OCI-LY1 (cell line): Measurements from ENCODE around the gene PDZD2.

Experiments used
- H2AFZ ChIP-seq: fragments of 200-600 bp; sonication (generic), shearing (Covaris generic); 2 replicates; pipeline ENCODE4 v1.6.0; 2014; ENCODE audit warnings: antibody characterized with exemption, mild to moderate bottlenecking, low read length
- H3F3A ChIP-seq: fragments of 200-600 bp; sonication (generic), shearing (Covaris generic); 2 replicates; pipeline ENCODE4 v1.6.0; 2014; ENCODE audit warnings: mild to moderate bottlenecking, antibody characterized with exemption, low read length, moderate library complexity; ENCODE audit not compliant: insufficient read depth
- H3K27ac ChIP-seq: fragments of 200-600 bp; sonication (generic); 2 replicates; pipeline ENCODE4 v1.5.1; 2014; ENCODE audit warnings: low read length, mixed run types, mild to moderate bottlenecking, low read depth; ENCODE audit not compliant: poor library complexity, severe bottlenecking
- H3K27me3 ChIP-seq: fragments of 200-600 bp; sonication (generic); 2 replicates; pipeline ENCODE4 v1.6.0; 2014; ENCODE audit warnings: antibody characterized with exemption, mild to moderate bottlenecking, low read length, moderate library complexity; ENCODE audit not compliant: insufficient read depth
- H3K36me3 ChIP-seq: fragments of 200-600 bp; sonication (generic); 2 replicates; pipeline ENCODE4 v1.6.1; 2014; ENCODE audit warnings: mild to moderate bottlenecking, antibody characterized with exemption, low read length, moderate library complexity, mixed read lengths; ENCODE audit not compliant: insufficient read depth
- H3K4me1 ChIP-seq: fragments of 200-600 bp; sonication (generic); 2 replicates; pipeline ENCODE4 v1.5.1; 2014; ENCODE audit warnings: mild to moderate bottlenecking, low read length, moderate library complexity; ENCODE audit not compliant: insufficient read depth, severe bottlenecking
- H3K4me2 ChIP-seq: fragments of 200-600 bp; sonication (generic), shearing (Covaris generic); 2 replicates; pipeline ENCODE4 v1.6.1; 2014; ENCODE audit warnings: low read length
- H3K4me3 ChIP-seq: fragments of 200-600 bp; sonication (generic); 2 replicates; pipeline ENCODE4 v1.5.1; 2014; ENCODE audit warnings: low read length, low read depth, mild to moderate bottlenecking, mixed read lengths; ENCODE audit not compliant: poor library complexity, severe bottlenecking
- H3K79me2 ChIP-seq: fragments of 200-600 bp; shearing (Covaris generic); 2 replicates; pipeline ENCODE4 v1.6.1; 2016; ENCODE audit warnings: mixed run types, low read length, mixed read lengths; ENCODE audit not compliant: insufficient read depth
- H3K9ac ChIP-seq: fragments of 200-600 bp; sonication (generic), shearing (Covaris generic); 2 replicates; pipeline ENCODE4 v1.6.1; 2014; ENCODE audit warnings: mild to moderate bottlenecking, low read length, mixed read lengths
- H3K9me2 ChIP-seq: fragments of 200-600 bp; sonication (generic), shearing (Covaris generic); 2 replicates; pipeline ENCODE4 v1.6.1; 2014; ENCODE audit warnings: low read depth, mild to moderate bottlenecking, low read length, mixed read lengths
- H3K9me3 ChIP-seq: fragments of 200-600 bp; shearing (Covaris generic); 2 replicates; pipeline ENCODE4 v1.6.1; 2014; ENCODE audit warnings: low read length, mixed read lengths
- H4K20me1 ChIP-seq: fragments of 200-600 bp; sonication (generic), shearing (Covaris generic); 2 replicates; pipeline ENCODE4 v1.6.0; 2016; ENCODE audit warnings: mild to moderate bottlenecking, low read length; ENCODE audit not compliant: insufficient read depth
- EZH2 ChIP-seq: fragments of 200-600 bp; sonication (generic), shearing (Covaris generic); IDR thresholded peaks from 2 replicates; pipeline ENCODE4 v1.8.0; 2017; ENCODE audit warnings: borderline replicate concordance, mixed run types, mild to moderate bottlenecking, antibody characterized with exemption, low read length, moderate library complexity, mixed read lengths
- TF ChIP-seq, protein P1 (sequence below): fragments of 200-600 bp; sonication (generic), shearing (Covaris generic); IDR thresholded peaks from 2 replicates; pipeline ENCODE4 v1.5.1; 2017; ENCODE audit warnings: mild to moderate bottlenecking, antibody characterized with exemption, low read length, moderate library complexity, mixed read lengths

Gene PDZD2

DNA sequence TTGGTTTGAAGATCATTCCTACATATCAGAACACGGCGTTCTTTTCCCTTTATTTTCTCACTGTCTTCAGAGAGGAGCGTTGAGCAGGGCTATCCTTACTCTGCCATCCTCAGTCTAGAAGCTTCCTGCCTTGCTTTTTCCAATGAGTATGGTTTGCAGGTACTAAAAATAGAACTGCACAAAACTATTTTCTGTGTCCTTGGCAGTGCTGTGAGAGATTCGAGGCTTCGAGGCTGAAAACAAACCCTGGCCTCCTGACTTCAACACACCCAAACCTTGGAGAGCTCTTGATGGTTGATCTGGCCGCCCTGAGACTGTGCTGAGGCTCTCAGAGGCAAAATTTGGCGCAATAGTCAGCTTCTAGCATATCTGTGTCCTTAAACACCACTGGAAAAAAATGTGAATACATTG, 456.3 kb downstream of the PDZD2 start:
- no peaks in the 10 kb centered on the region for H3K9me3 ChIP-seq
- H4K20me1 ChIP-seq = no peaks in the 10 kb centered on the region

DNA sequence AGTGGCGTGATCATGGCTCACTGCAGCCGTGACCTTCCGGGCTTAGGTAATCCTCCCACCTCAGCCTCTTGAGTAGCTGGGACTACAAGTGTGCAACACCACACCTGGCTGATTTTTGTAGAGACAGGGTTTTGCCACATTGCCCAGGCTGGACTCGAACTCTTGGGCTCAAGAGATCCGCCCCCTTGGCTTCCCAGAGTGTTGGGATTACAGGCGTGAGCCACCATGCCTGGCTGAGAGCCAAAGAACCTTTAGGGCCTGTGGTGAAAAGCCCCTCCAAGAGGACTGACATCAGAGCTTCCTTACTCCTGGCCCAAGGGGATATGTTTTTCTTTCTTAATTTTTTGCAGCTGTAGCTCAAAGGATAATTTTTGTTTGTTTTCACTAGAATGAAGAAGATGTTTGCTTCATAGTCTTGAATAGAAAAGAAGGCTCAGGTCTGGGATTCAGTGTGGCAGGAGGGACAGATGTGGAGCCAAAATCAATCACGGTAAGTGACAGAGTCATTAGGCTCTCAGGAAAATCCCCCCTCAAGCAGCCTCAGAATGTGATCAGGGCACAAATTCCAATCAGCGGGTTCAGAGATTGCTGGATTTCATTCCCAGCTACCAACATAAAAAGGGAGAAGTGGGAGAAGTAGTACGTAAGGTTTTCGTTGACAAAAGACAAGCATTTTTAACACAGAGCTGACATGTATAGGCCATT, 458.1 kb downstream of the PDZD2 start:
- Histone ChIP-seq H3K9ac (no peak overlapping the region), H3K79me2 (no peaks in the 10 kb centered on the region), H3F3A (no peaks in the 10 kb centered on the region), H2AFZ (no peak overlapping the region), H3K4me2 (no peak overlapping the region), H3K36me3 (peaks cover 17% of the 10 kb centered on the region), H3K27me3 (no peaks in the 10 kb centered on the region), H4K20me1 (no peaks in the 10 kb centered on the region), H3K27ac (no peak overlapping the region), H3K4me3 (no peak overlapping the region), H3K9me3 (no peaks in the 10 kb centered on the region), H3K9me2 (no peaks in the 10 kb centered on the region), H3K4me1 (peaks cover 10% of the 10 kb centered on the region)
- TF ChIP-seq, protein P1, sequence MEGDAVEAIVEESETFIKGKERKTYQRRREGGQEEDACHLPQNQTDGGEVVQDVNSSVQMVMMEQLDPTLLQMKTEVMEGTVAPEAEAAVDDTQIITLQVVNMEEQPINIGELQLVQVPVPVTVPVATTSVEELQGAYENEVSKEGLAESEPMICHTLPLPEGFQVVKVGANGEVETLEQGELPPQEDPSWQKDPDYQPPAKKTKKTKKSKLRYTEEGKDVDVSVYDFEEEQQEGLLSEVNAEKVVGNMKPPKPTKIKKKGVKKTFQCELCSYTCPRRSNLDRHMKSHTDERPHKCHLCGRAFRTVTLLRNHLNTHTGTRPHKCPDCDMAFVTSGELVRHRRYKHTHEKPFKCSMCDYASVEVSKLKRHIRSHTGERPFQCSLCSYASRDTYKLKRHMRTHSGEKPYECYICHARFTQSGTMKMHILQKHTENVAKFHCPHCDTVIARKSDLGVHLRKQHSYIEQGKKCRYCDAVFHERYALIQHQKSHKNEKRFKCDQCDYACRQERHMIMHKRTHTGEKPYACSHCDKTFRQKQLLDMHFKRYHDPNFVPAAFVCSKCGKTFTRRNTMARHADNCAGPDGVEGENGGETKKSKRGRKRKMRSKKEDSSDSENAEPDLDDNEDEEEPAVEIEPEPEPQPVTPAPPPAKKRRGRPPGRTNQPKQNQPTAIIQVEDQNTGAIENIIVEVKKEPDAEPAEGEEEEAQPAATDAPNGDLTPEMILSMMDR = no peak
- TF ChIP-seq EZH2 = no peak

More for the DNA sequence above, 456.3 kb downstream of the PDZD2 start:
- Histone ChIP-seq H3K27me3 (no peaks in the 10 kb centered on the region), H3F3A (no peaks in the 10 kb centered on the region), H3K79me2 (no peaks in the 10 kb centered on the region), H3K9me2 (no peaks in the 10 kb centered on the region), H3K36me3 (peaks cover 3% of the 10 kb centered on the region; the same call in 1 of the 2 replicates), H3K4me3 (no peak overlapping the region), H3K9ac (no peak overlapping the region), H3K27ac (no peak overlapping the region), H3K4me2 (no peak overlapping the region), H2AFZ (no peak overlapping the region), H3K4me1 (peaks cover 10% of the 10 kb centered on the region)
- TF ChIP-seq, protein P1 = no peak
- no peak for TF ChIP-seq EZH2

DNA sequence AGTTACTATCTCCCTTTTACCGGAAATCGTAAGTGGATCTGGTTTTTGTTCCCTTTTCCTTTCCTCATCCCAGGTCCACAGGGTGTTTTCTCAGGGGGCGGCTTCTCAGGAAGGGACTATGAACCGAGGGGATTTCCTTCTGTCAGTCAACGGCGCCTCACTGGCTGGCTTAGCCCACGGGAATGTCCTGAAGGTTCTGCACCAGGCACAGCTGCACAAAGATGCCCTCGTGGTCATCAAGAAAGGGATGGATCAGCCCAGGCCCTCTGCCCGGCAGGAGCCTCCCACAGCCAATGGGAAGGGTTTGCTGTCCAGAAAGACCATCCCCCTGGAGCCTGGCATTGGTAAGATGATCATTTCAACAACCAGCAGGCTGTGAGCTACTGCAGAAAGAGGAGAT, 459.4 kb downstream of the PDZD2 start:
- H3K9ac ChIP-seq = no peak overlapping the region
- peaks cover 28% of the 10 kb centered on the region for H3K36me3 ChIP-seq

More for the DNA sequence above, 459.4 kb downstream of the PDZD2 start:
- no peak overlapping the region for H3K4me2 ChIP-seq
- peaks cover 7% of the 10 kb centered on the region for H3K4me1 ChIP-seq
- H3K9me2 ChIP-seq = no peaks in the 10 kb centered on the region
- no peak overlapping the region for H2AFZ ChIP-seq
- H3K79me2 ChIP-seq = no peaks in the 10 kb centered on the region
- H3K9me3 ChIP-seq = no peaks in the 10 kb centered on the region
- H3K4me3 ChIP-seq = no peak overlapping the region
- H3K27me3 ChIP-seq = no peaks in the 10 kb centered on the region
- no peaks in the 10 kb centered on the region for H4K20me1 ChIP-seq
- no peak overlapping the region for H3K27ac ChIP-seq
- TF ChIP-seq EZH2 = no peak
- TF ChIP-seq, protein P1 = no peak
- no peaks in the 10 kb centered on the region for H3F3A ChIP-seq
